ENCODE results near the gene DAND5.

Gene DAND5

GRCh38 chr19:13010992-13011652 lies 41.7 kb downstream of the DAND5 start:
- DNase-seq = no peak

- no peak for DNase-seq
Measured at GRCh38 chr19:13011653-13012389, 42.4 kb downstream of the DAND5 start.

GRCh38 chr19:13012390-13012689 lies 43.0 kb downstream of the DAND5 start:
- DNase-seq = no peak

GRCh38 chr19:13012690-13013608 lies 43.6 kb downstream of the DAND5 start:
- DNase-seq = no peak

- no peak for DNase-seq
Measured at GRCh38 chr19:13013649-13014048, 44.3 kb downstream of the DAND5 start.

- no peak for DNase-seq
Measured at GRCh38 chr19:13014101-13014920, 44.9 kb downstream of the DAND5 start.

GRCh38 chr19:13014921-13015280 lies 45.5 kb downstream of the DAND5 start:
- no peak for DNase-seq

- DNase-seq = no peak
Measured at GRCh38 chr19:13015361-13016223, 46.2 kb downstream of the DAND5 start.

- DNase-seq = no peak
Measured at GRCh38 chr19:13016245-13016627, 46.9 kb downstream of the DAND5 start.

- no peak for DNase-seq
Measured at GRCh38 chr19:13016628-13017305, 47.4 kb downstream of the DAND5 start.

- DNase-seq = no peak
Measured at GRCh38 chr19:13017306-13018034, 48.1 kb downstream of the DAND5 start.

- peak; percentile 59 for DNase-seq
Measured at GRCh38 chr19:13018035-13018914, 48.9 kb downstream of the DAND5 start.

GRCh38 chr19:13019332-13019731 lies 50.0 kb downstream of the DAND5 start:
- no peak for DNase-seq

GRCh38 chr19:13020002-13020414 lies 50.6 kb downstream of the DAND5 start:
- DNase-seq = no peak

- DNase-seq = peak; percentile 64
Measured at GRCh38 chr19:13022111-13022858, 52.9 kb downstream of the DAND5 start.

GRCh38 chr19:13022859-13023636 lies 53.7 kb downstream of the DAND5 start:
- peak; percentile 90 for DNase-seq

GRCh38 chr19:13023656-13024055 lies 54.3 kb downstream of the DAND5 start:
- peak; percentile 28 for DNase-seq

Data from NCI-H1092 (cell line).